Pancreas (tissue), 10 donors: Measurements from ENCODE around the gene SHC3. TPM values are rescaled to one million over a fixed set of nuclear protein-coding genes. Genes with fewer than 3 reads are reported as not detected.

Experiments
- ATAC-seq, 4 donors: fragments of 200-7000 bp; cut with Tn5 transposase; one replicate each; pipeline versions ENCODE4 v1.8.0 to v1.9.1; 2020; ENCODE audit warnings: mild to moderate bottlenecking in 4 of 4, moderate library complexity in 4 of 4
- DNase-seq, 6 donors: peaks; one replicate each; pipeline ENCODE4 v3.0.0-alpha.2; 2020
- FAIRE-seq: peaks from 2 replicates; lab custom pipeline; 2012; peaks lifted over from hg19 to GRCh38; lab: Jason Lieb, UNC
- H3K27ac ChIP-seq, 4 donors: fragments of 200-600 bp; sonication (generic); 1 replicate in 3 of 4; 2 replicates in 1 of 4; pipeline versions ENCODE4 v1.5.0 to v1.8.0; 2020
- H3K27me3 ChIP-seq, 4 donors: fragments of 200-600 bp; one replicate each; pipeline ENCODE4 v1.8.0; 2021
- H3K36me3 ChIP-seq, 3 donors: fragments of 200-600 bp; sonication (generic) in 1 of 3; one replicate each; pipeline versions ENCODE4 v1.5.0 to v1.8.0; 2020 to 2021
- H3K4me1 ChIP-seq, 3 donors: fragments of 200-600 bp; one replicate each; pipeline ENCODE4 v1.8.0; 2021
- H3K4me3 ChIP-seq, 4 donors: fragments of 200-600 bp; sonication (generic) in 2 of 4; one replicate each; pipeline versions ENCODE4 v1.5.0 to v1.8.0; 2020 to 2021
- H3K9me3 ChIP-seq, 4 donors: fragments of 200-600 bp; one replicate each; pipeline ENCODE4 v1.8.0; 2021
- WGBS, 2 donors: extraction: QIAGEN DNeasy Blood & Tissue Kit; methylation state at CpG; one replicate each; pipeline ENCODE4 v1.1.7; 2013; 5-methylcytosine and 5-hydroxymethylcytosine counted together
- intact Hi-C, 3 donors: fragments of 100-400 bp; cut with DNase I; formaldehyde crosslinking; loops; one replicate each; pipeline versions ENCODE4 v1.11.1 to v1.14.2; 2022
- polyA plus RNA-seq, 2 donors: library from polyadenylated mRNA; stranded (reverse); fragments of 200-250 nt; gene quantifications; one replicate each; pipeline ENCODE4 v1.2.3, GENCODE V29; 2013
- total RNA-seq, 6 donors: library from RNA; stranded (reverse); fragmentation: NEBNext Ultra II Directional in 4 of 6; extraction: Animal tissue kit (Norgen Biotek cat#: 25700) in 4 of 6; gene quantifications; one replicate each; pipeline versions ENCODE4 v1.2.1 to v1.2.4, GENCODE V29; 2021 to 2023
- TF ChIP-seq, protein P1 (sequence below), 4 donors: fragments of 200-600 bp; sonication (generic) in 3 of 4; IDR thresholded peaks; one replicate each; pipeline versions ENCODE4 v1.5.0 to v1.8.0; 2021; ENCODE audit warnings: antibody characterized with exemption in 4 of 4
- donor health status: healthy with polysubstance abuse.
- donor health status: DM: no; HTN: no; CAD: no; lungs with moderate emphysema.
- donor health status: DM: no; HTN: no; CAD: no.
- donor health status: control.
- donor health status: control.
- donor health status: Bipolar disorder and iron deficiency.
- donor health status: DM: yes; HTN: yes; CAD: no.
- donor health status: DM: no; HTN: no; CAD: no.
- donor health status: DM: no; HTN: no; CAD: no.
- donor health status: DM: yes; HTN: yes; CAD: no.

Gene SHC3
- total and polyA plus RNA-seq, 8 donors = 0.19 to 6.3 (median 1.8) TPM

DNA sequence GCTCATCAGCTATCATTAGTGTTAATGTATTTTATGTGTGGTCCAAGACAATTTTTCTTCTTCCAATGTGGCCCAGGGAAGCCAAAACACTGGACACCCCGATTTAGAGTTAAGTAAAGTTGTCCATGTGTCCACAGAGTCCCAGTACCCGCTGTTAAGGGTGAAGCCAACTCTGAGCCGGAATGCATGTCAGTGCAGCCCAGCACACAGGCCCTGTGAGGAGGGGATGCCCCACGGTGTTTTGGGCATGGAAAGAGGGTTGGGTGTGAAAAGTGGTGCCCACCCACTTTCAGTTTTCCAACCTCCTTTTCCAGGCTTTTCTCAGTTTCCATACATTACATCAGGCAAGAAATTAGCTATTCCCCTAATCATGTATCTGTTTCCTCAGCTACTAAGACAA is 24.4 kb downstream of the SHC3 start:
- intact Hi-C loops = no loop called here
- FAIRE-seq (no peak), DNase-seq (no peak), ATAC-seq (no peak)
- WGBS, 2 donors = 75% methylated on average over 4 of the region's 4 CpGs
- Histone ChIP-seq H3K36me3 (no peaks in the 10 kb centered on the region), H3K27ac (no peak overlapping the region), H3K27me3 (no peaks in the 10 kb centered on the region), H3K4me1 (no peaks in the 10 kb centered on the region), H3K4me3 (no peak overlapping the region), H3K9me3 (no peaks in the 10 kb centered on the region)
- TF ChIP-seq, protein P1, sequence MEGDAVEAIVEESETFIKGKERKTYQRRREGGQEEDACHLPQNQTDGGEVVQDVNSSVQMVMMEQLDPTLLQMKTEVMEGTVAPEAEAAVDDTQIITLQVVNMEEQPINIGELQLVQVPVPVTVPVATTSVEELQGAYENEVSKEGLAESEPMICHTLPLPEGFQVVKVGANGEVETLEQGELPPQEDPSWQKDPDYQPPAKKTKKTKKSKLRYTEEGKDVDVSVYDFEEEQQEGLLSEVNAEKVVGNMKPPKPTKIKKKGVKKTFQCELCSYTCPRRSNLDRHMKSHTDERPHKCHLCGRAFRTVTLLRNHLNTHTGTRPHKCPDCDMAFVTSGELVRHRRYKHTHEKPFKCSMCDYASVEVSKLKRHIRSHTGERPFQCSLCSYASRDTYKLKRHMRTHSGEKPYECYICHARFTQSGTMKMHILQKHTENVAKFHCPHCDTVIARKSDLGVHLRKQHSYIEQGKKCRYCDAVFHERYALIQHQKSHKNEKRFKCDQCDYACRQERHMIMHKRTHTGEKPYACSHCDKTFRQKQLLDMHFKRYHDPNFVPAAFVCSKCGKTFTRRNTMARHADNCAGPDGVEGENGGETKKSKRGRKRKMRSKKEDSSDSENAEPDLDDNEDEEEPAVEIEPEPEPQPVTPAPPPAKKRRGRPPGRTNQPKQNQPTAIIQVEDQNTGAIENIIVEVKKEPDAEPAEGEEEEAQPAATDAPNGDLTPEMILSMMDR (IDR thresholded peaks at IDR 0.05) = no peak

DNA sequence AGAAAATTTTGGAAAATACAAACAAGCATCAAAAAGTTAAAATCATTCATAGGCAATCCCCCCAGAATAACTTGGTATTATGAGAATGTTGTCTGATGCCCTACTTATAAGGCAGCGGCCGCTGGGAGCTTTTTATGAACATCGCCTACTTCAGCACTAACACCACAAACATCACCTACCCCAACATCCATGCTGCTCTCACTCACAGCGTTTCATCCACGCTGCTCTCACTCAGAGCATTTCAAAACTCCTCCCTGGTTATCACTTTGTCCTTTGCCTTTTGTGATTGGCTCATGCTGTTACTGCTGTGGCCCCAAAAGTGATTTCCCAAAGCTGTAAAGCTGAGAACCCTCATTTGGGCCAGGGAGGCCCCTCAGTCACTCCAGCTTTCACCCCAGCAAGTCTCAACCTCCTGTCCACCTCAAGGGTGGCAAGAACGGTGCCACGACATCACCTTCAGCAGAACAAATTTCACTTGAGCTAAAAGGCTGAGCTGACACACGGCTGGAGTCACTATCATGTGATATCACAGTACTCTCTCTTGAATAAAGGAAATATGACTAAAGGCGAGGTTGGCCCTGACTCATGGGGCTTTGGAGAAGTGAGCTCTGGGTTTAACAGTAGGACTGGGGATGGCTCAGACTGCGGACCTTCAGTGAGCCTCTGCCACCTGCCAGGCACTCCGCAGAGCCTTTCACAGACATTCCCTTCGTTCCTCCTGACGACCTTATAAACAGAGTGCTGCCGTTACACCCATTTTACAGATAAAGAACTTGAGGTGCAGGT is 25.2 kb downstream of the SHC3 start:
- no peak overlapping the region for H3K4me3 ChIP-seq
- no peak overlapping the region for H3K27ac ChIP-seq
- H3K9me3 ChIP-seq = no peaks in the 10 kb centered on the region
- H3K36me3 ChIP-seq = no peaks in the 10 kb centered on the region
- FAIRE-seq (no peak), ATAC-seq (peak in 2 of 4 donors; percentile 72 to 75), DNase-seq (no peak)
- 78 to 81% methylated on average over 14 of the region's 14 CpGs for WGBS, 2 donors
- TF ChIP-seq, protein P1 (IDR thresholded peaks at IDR 0.05) = no peak
- no peaks in the 10 kb centered on the region for H3K4me1 ChIP-seq
- intact Hi-C loops = no loop called here
- no peaks in the 10 kb centered on the region for H3K27me3 ChIP-seq

DNA sequence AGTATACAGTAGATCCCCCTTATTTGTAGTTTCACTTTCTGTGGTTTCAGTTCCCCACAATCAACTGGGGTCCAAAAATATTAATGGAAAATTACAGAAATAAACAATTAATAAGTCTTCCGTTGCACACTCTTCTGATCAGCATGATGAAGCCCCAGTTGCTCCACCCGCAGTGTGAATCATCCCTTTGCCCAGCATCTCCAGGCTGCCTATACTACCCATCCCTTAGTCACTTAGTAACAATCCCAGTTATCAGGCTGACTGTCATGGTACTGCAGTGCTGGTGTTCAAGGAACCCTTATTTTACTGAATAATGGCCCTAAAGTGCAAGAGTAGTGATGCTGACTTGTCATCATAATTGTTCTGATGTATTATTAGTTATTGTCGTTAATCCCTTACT is 28.9 kb downstream of the SHC3 start:
- H3K4me1 ChIP-seq = no peaks in the 10 kb centered on the region
- FAIRE-seq = no peak

DNA sequence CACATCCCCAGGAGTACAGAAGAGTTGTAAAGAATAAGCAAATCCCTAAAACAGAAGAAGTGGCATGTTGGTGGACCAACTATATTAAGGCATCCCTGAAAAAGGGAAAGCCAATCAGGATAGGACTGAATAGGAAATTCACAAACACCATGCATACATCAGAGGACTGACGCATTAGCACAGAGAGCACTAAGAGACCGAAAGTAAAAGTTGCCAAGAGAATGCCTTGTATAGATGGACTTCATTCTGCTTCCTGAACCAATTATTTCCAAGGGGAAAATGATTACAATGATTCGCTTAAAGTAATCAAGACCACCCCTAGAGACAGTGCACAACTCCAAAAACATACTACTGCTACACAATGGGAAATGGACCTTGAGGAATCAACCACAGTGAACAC is 33.5 kb downstream of the SHC3 start:
- ATAC-seq (no peak), FAIRE-seq (no peak), DNase-seq (no peak)
- Histone ChIP-seq H3K4me3 (no peak overlapping the region), H3K27me3 (no peaks in the 10 kb centered on the region), H3K36me3 (no peaks in the 10 kb centered on the region), H3K9me3 (no peaks in the 10 kb centered on the region), H3K4me1 (no peaks in the 10 kb centered on the region), H3K27ac (no peak overlapping the region)
- intact Hi-C loops = no loop called here
- WGBS, 2 donors = 88 to 90% methylated on average over 3 of the region's 3 CpGs
- TF ChIP-seq, protein P1 (IDR thresholded peaks at IDR 0.05) = no peak

More for the DNA sequence above, 28.9 kb downstream of the SHC3 start:
- no peak for ATAC-seq
- no peak for DNase-seq
- Histone ChIP-seq H3K27me3 (no peaks in the 10 kb centered on the region), H3K9me3 (no peaks in the 10 kb centered on the region), H3K27ac (no peak overlapping the region), H3K4me3 (no peak overlapping the region), H3K36me3 (no peaks in the 10 kb centered on the region)
- TF ChIP-seq, protein P1 (IDR thresholded peaks at IDR 0.05) = no peak
- 88 to 89% methylated on average over 3 of the region's 3 CpGs for WGBS, 2 donors
- intact Hi-C loops = no loop called here

DNA sequence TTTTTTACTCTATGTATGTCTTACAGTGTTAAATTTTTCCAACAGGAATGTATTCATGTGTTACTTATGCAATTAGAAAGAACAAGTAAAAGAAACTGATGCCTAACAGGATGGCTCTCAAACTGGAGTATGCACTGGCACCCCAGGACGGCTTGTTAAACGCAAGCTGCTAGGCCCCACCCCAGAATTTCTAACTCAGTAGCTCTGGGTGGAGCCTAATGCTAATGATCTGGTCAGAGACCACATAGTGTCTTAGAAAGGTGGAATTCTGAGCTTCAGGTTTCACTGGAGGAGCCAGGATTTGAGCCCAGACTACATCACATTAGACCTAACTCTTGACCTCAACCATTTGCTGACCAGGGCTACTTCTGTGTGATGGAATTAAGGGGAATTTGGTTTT is 34.4 kb downstream of the SHC3 start:
- H3K9me3 ChIP-seq = no peaks in the 10 kb centered on the region
- H3K36me3 ChIP-seq = no peaks in the 10 kb centered on the region
- DNase-seq = no peak
- H3K4me3 ChIP-seq = no peak overlapping the region
- H3K27ac ChIP-seq = no peak overlapping the region
- no peak for ATAC-seq
- no peaks in the 10 kb centered on the region for H3K4me1 ChIP-seq
- intact Hi-C loops = no loop called here
- no peaks in the 10 kb centered on the region for H3K27me3 ChIP-seq
- WGBS, 2 donors = 78 to 83% methylated on average over 2 of the region's 2 CpGs
- TF ChIP-seq, protein P1 (IDR thresholded peaks at IDR 0.05) = no peak
- FAIRE-seq = no peak
